AG10803 (cell line): ENCODE measurements around the gene NLE1.
A peak's percentile ranks its signal among the peaks of the same experiment; 100 is the strongest.

Experiments used
- DNase-seq: peaks from one replicate; pipeline ENCODE4 v3.0.0; 2010; ENCODE audit warnings: low read depth
- H3K4me3 ChIP-seq: 2 replicates; pipeline ENCODE4 v1.5.1; 2011; ENCODE audit warnings: mild to moderate bottlenecking, low read length, control low read depth
- TF ChIP-seq, protein P1 (sequence below): conservative IDR thresholded peaks from 2 replicates; pipeline ENCODE4 v1.5.1; 2011; ENCODE audit warnings: mild to moderate bottlenecking, low read length, control low read depth, inconsistent platforms

The NLE1 gene

DNA sequence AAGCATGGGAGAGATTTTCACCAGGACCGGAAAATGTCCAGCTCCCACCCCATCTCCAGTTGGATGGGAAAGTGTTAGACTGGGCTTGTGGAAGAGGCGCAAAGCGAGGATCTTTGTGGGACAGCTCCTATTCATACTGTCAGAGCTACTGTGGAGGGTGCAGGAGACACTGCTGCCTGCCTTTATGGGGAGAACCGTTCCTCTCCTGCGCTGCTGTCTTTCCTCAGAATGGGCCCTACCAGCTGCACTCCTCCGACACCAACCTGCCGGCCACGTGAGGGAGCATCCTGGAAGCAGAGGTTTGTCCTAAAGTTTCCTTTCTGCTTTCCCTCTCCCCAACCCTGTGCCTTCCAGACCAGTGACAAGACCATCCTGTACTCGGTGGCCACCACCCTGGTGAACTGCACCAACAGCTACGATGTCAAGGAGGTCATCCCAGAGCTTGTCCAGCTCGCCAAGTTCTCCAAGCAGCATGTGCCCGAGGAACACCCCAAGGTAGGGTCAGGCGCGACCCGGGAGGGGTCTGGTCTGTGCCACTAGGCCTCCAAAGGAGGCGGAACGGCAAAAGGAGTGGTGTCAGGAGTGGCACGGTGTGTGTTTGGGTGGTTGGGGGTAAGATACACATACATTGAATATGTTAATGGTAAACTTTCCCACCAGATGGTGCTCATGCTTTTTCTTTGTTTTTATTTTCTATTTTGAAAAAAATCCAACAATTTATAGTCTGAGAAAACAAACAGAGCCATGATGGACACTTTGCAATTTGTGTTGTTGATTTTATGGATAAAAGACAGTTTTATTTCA lies 29.1 kb upstream of the NLE1 start:
- peak; percentile 14 for DNase-seq
- TF ChIP-seq, protein P1, sequence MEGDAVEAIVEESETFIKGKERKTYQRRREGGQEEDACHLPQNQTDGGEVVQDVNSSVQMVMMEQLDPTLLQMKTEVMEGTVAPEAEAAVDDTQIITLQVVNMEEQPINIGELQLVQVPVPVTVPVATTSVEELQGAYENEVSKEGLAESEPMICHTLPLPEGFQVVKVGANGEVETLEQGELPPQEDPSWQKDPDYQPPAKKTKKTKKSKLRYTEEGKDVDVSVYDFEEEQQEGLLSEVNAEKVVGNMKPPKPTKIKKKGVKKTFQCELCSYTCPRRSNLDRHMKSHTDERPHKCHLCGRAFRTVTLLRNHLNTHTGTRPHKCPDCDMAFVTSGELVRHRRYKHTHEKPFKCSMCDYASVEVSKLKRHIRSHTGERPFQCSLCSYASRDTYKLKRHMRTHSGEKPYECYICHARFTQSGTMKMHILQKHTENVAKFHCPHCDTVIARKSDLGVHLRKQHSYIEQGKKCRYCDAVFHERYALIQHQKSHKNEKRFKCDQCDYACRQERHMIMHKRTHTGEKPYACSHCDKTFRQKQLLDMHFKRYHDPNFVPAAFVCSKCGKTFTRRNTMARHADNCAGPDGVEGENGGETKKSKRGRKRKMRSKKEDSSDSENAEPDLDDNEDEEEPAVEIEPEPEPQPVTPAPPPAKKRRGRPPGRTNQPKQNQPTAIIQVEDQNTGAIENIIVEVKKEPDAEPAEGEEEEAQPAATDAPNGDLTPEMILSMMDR: peak; percentile 51
- no peak overlapping the region for H3K4me3 ChIP-seq

DNA sequence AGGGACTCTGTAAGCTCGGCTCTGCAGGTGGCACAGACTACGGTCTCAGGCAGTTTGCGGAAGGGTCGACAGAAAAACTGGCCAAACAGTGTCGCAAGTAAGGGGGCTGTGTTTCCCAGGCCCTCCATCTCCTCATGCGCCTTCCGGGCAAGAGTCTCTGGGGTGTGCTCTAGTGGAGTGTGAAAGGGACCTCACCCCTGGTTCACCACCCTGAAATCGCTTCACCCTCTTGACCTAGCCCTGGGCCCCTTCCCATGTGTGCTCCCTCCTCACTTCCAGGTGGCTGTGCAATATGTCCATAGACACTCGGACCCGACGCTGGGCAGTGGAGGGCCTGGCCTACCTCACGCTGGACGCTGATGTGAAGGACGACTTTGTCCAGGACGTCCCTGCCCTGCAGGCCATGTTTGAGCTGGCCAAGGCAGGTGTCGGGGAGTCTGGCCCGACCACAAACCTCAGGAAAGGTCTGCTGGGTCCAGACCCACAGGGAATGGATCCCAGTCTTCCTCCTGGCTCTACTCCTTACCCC lies 27.8 kb upstream of the NLE1 start:
- TF ChIP-seq, protein P1: no peak
- DNase-seq: no peak
- no peak overlapping the region for H3K4me3 ChIP-seq

DNA sequence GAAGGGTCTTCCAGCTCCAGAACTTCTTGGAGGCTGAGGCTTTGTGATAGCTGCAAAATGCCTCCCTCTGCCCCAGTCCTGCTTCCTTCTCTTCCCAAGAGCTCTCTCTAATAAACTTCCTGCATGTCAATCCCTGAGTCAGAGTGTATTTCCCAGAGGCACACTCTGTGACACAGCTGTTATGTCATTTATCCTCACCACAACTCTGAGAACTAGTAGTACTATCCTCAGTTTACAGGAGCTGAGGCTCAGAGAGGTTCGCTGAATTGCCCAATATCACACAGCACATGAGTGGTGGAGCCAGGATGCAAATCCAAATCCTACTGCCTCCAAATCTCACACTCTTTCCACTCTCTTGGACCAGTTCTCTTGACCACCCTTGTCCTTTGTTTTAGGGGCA lies 25.6 kb upstream of the NLE1 start:
- TF ChIP-seq, protein P1: no peak
- H3K4me3 ChIP-seq: no peak overlapping the region
- DNase-seq: peak; percentile 19

DNA sequence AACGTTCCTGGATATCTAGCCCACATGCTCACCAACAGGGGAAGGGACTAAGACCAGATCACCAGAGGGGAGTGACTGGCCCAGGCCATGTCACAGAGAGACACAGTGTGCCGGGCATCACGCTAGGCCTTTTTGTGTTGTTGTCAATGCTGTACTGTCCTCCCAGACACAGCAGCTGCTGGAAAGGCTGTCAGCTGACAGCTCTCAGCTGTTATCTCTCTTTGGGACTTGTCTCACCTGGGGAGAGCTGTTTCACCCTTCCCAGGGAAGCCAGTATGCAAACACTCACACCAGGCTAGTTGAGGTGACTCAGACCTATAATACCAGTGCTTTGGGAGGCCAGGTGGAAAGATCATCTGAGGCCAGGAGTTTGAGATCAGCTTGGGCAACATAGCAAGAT lies 24.9 kb upstream of the NLE1 start:
- TF ChIP-seq, protein P1: no peak
- DNase-seq: no peak
- H3K4me3 ChIP-seq: no peak overlapping the region

DNA sequence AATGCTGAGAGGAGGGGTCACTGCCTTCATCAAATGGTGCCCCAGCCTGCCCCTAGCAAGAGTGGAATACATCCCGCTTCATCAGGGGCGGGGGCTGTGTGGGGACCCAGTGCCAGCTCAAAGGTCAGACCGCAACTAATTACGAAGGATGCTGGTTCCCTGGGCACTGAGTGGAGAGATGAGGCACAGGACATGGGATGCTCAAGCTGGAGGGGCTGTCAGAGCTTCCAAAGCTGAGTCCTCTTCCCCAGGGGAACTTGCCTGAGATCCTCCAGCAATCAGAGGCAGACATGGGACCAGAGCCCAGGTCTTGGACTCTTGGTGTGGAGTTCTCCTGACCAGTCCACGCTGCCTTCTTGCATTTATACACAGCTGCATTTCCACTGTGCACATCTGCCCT lies 24.4 kb upstream of the NLE1 start:
- DNase-seq: no peak
- TF ChIP-seq, protein P1: no peak

DNA sequence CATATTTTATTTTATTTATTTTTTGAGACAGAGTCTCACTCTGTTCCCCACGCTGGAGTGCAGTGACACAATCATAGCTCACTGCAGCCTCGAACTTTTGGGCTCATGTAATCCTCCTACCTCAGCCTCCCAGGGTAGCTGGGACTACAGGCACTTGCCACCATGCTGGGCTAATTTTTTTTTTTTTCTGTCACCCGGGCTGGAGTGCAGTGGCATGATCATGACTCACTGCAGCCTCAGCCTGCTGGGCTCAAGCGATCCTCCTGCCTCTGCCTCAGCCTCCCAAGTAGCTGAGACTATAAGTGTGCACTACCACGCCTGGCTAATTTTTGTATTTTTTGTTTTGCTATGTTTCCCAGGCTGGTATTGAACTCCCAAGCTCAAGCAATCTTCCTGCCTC lies 22.6 kb upstream of the NLE1 start:
- TF ChIP-seq, protein P1: no peak
- no peak overlapping the region for H3K4me3 ChIP-seq
- DNase-seq: no peak

More for the DNA sequence above, 24.4 kb upstream of the NLE1 start:
- H3K4me3 ChIP-seq: no peak overlapping the region

DNA sequence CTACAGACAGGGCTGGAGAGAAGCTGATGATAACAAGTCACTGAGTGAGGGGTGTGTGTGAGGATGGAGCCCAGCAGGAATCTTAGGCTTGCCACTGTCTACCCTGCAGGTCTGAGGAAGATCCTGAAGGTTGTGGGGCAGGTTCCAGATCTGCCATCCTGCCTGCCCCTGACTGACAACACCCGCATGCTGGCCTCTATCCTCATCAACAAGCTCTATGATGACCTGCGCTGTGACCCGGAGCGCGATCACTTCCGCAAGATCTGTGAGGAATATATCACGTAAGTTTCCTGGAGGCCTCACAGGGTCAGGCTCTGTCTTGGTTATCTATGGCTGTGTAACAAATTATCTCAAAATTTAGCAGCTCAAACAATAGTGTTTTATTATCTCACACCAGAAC lies 21.8 kb upstream of the NLE1 start:
- TF ChIP-seq, protein P1: no peak
- H3K4me3 ChIP-seq: no peak overlapping the region
- DNase-seq: no peak
